GM19463 (cell line): ENCODE measurements around the gene PPFIBP1.
"Not testable (repeated sequence)": the region's sequence is repeated elsewhere in the genome, so short reads cannot be mapped to it uniquely, and the experiment has no call there.

ENCODE experiments used
- ATAC-seq: cut with Tn5 transposase; IDR thresholded peaks from one replicate; pipeline ENCODE4 v1.9.1; 2021; ENCODE audit warnings: mild to moderate bottlenecking, moderate library complexity; ENCODE audit not compliant: unreplicated experiment

PPFIBP1 gene

DNA sequence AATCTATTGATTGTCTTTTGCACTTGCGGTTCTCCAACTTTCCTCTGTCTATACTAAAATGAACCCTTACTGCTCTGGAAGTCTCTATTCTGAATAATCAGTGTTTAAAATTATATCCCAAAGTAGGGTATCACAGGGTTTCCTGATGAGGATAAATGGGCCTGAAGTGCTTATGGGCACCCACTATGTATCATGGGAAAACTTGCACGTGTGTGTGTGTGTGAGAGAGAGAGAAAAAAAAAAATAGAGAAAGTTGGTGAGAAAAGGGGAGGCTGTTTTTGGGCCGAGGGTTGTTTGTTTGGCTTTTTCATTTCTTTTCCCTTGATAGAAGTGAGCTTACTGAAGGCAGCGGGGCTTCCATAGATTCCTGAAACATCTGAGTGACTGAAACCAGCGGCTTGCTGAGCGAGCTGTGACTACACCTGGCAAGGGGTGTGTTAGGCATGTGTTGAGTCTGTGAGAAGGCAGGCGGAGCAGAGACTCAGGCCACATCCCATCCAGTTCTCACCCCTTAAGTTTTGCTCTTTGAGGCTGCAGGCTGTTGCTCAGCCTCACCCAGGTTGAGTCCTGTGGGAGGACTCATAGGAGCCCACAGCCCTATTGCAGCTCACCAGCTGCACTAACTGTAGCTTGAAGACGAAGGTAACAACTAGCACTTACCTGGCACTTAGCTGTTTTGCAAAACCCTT lies 17.2 kb downstream of the PPFIBP1 start:
- ATAC-seq: no peak

DNA sequence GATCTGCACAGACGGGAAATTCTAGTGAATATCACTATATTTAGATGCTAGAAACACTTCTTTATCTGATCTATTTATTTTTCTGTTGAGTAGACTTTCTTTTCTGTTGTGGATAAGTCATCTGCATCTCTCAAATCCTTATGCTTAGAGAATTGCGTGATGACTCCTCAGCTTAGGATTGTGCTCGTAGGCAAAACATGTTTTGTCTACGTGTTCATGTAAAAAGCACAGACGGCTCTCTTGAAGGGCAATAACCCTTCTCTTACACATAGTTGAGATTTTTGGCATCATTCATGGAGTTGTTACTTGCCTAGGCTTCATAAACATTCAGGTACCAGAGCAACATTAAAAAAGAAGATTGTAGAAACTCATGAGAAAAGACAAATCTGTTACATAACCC lies 18.6 kb downstream of the PPFIBP1 start:
- no peak for ATAC-seq

DNA sequence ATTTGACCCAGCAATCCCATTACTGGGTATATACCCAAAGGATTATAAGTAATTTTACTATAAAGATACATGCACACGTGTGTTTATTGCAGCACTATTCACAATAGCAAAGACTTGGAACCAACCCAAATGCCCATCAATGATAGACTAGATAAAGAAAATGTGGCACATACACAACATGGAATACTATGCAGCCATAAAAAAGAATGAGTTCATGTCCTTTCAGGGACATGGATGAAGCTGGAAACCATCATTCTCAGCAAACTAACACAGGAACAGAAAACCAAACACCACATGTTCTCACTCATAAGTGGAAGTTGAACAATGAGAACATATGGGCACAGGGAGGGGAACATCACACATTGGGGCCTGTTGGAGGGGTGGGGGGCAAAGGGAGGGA lies 20.9 kb downstream of the PPFIBP1 start:
- not testable (repeated sequence) for ATAC-seq

DNA sequence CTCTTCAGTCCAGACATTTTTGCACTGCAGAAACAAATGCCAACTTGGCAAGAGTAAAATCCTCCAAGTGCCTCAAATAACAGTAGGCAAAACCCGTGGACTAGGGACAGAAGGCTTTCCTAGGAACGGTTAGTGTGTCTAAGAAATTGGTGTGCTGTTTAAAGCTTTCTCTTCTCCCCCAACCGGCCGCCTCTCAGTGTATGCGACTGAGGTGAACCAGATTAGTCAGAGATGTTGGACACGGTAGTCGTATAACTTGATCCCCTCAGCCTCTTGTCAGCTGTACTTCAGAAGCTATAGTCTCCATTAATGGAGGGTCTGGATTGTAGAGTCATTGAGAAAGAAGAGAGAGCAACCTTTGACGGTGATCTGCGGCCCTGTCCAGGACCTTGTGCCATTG lies 21.7 kb downstream of the PPFIBP1 start:
- ATAC-seq: no peak

DNA sequence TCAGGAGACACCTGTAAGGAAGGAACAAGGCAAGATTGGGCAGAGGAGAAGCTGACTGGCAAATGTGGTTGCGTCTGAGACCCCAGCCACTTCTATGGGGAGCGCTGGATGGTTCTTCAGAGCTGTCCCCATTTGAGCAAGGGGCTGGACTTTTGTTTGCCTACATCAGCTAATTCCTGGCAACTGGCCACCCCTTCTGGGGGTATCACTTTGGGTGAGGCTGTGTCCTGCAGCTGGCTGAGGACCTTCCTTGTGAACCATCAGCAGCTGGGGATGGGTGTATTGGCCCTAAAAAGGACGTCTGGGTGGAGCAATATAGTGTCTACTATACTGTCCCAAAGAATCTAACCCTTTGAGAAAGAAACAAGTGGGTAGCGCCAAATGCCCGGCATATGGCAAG lies 23.6 kb downstream of the PPFIBP1 start:
- no peak for ATAC-seq

DNA sequence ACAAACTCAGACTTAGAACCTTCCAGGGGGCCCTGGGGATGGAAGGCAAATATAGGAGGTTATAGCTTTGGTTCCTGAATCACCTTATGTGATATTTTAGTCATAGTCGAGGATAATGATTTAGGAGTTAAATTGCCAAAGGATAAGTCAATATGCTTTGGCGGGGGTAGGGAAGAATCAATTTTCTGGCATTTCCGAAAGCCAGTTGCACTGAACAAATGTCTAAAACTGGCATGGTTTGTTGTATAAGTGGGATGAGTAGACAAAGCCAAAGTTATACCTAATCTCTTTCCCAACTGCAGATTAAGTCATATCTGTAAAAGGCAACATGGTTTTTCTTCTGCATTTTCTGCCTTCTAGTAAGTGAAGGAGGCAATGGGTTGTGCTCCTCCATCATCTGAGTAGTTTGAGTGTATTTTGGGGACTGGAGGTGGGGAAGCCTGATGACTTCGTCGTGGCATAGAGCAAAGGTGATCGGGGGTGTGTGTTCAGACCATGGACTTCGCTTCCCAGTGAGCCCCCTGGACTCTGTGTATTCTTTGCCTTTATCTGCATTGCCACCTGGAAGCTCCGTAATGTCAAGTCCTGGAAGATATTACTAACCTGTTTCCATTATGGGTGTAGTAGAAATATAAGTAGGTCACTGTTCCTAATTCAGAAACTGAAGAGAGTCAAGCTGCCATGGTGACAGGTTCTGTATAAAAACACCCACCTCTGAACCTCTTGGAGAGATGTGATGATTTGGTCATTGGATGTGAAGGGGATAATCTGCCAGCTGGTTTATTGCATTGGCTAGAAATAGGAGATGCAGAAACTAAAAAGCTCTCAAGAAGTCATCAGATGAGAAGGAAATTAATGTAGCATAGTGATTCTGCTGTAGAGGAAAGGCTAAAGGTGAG lies 24.5 kb downstream of the PPFIBP1 start:
- ATAC-seq: no peak

DNA sequence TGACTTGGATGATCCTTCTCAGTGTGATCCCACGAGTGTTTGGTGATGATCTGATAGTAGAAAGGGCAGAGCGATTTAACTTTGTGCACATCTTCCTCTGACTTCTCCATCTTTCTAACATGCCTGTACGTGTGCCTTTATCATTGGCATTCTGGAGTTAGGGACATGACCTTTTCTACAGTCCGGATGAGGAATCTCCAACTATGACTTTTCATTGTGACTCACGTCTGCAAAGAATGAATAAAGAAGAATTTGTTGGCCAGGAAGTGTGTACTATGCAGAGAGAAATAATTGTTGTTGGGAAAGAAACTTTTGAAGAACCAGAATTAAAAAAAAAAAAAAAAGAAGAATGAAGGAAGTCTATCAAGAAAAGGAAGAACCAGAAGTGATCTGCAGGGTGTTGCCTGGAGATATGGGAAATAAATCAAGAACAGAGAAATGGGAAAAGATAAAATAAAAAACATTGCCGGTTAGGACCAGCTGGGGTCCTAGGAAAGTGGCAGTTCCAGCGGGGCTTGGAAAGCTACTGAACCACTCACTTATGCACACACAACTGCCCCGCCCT lies 25.3 kb downstream of the PPFIBP1 start:
- no peak for ATAC-seq

DNA sequence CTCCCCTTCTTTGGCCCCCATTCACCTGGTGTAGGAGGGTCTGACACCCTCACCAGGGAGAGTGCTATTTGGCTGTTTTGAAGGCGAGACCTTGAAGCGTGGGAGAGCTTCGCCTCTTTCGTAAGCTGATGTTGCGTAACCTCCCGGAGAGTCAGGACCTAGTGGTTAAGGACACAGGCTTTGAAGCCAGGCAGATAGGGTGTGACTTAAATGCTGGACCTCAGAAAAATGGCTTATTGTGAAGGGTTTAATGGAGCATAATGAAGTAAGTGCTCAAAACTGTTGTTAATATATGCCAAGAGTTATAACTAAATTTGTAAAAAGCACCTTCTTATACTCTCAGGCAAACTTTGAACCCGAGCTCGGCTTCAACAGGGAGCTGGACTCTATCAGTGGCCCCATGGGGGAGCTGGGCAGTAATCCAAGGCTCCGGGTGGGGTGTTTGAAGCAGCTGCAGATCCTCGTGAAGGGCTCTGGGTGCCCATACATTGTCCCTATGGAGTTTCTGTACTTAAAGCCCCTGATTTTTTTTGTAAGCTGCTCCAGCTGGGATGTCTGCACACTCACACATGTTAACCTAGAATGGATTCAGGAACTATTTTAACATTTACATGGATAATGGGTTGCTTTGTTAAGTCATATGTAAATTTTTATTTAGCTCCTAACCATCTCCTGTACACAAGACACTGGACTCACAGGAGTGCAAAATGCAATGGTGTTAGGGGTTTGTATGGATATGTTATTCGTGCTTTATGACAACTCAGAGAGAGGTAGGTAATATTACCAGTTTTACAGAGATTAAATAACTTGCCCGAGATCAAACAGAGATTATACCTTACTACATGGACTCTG lies 26.0 kb downstream of the PPFIBP1 start:
- no peak for ATAC-seq

DNA sequence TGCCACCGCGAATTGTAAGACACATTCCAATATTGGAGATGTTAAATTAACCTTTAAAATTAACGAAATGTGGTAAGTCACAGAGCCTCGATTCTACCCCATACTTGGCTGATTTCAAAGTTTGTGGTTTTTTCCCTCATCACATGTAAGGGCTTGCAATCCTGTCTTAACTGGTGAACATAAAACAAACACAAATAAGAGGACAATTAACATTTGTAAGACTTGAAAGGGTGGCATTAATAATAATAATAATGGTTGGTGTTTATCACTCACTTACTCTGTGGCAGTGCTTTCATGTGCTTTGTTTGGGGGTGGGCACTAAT lies 26.6 kb downstream of the PPFIBP1 start:
- no peak for ATAC-seq

DNA sequence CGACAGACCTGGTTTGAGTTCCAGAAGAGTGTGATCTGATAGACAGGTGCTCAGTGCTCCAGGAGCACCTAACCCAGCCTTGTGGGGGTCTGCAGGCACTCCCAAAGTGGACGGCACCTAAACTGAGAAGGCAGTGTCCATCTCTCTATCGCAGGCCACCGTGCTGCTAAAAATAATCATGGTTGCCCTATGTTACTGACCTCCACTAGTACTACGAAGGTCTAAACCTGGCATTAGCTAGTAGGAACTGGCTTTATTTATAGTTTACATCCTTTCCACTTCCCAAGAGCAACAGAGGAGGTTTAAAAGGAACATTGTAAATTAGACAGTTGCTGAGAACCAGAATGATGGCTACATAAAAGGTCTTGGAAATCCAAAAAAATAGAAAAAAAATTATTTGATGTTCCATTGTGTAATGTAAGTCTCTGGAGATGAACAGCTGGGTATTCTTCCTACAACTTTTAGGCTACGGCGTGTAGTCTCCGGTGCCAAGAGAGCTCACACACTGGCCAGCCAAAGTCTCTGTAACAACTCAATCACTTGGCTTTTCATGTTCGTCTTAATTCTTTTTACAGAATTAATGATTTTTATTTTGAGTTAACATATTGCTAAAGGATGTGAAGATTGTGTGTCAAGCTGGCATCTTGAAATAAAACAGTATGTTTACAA lies 27.3 kb downstream of the PPFIBP1 start:
- ATAC-seq: no peak

DNA sequence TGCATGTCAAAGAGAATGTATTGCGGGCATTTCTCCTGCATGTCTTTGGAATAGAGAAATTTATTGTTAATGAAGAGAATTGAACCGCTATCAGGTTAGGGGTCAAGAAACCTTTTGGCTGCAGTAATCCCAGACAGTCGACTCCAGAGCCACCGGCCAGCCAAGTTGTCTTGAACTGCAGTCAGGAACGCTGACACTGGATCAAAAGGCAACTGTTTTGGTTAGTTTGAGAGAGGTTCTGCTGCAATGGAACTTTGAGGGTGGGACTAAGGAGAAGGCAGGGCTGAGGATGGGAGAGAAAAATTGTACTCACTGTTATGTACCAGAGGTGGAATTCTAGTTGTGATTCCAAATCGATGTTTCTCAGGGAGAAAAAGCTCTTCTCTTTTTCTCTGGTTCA lies 28.2 kb downstream of the PPFIBP1 start:
- ATAC-seq: no peak

DNA sequence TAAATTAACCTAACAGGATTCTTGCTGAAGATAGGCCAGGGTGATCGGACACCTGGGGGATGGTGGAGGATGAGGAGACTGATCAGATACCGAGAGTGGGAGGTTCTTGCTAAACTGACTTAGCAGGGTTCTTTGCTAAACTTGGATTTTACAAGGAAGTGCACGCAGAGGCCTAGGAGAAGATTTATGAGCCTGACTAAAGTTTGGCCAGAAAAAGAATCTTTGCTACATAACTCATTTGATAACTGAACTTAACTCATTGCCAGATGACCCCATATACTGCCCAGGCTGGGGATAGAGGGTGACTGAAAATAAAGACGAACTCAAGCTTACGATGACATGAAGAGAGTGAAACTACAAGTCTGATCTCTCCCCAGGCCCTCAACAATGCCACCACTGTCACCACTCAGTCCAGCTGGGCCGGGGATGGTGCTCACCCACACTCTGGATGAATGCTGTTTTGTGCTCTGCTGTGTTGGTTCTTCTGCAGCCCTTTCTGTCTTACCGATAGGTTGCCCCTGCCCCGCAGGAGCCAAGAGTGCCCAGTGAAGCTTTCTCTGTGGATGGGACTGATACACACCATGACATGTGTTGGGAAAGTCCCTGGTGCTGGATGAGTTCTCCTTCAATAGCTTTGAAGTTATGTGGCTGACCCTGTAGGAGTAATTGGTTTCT lies 29.0 kb downstream of the PPFIBP1 start:
- peak; percentile 58 for ATAC-seq

DNA sequence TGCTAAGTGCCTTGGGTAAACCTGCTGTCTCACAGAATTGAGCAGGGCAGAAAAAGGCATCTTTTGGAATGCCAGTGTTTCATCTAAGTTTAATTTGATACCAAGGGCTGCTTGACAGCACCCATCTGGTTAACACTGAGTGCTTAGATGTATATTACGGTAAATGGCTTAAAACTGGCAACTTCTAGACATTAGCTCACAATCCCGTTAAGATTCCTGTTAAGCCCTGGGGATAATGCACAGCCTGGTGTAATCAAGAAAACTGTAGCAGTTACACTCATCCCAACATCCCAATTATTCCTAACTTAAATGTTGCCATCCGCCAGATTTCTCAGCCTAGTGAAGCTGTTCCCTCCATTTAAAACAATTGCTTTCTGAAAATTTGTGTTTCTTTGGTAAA lies 29.9 kb downstream of the PPFIBP1 start:
- no peak for ATAC-seq

DNA sequence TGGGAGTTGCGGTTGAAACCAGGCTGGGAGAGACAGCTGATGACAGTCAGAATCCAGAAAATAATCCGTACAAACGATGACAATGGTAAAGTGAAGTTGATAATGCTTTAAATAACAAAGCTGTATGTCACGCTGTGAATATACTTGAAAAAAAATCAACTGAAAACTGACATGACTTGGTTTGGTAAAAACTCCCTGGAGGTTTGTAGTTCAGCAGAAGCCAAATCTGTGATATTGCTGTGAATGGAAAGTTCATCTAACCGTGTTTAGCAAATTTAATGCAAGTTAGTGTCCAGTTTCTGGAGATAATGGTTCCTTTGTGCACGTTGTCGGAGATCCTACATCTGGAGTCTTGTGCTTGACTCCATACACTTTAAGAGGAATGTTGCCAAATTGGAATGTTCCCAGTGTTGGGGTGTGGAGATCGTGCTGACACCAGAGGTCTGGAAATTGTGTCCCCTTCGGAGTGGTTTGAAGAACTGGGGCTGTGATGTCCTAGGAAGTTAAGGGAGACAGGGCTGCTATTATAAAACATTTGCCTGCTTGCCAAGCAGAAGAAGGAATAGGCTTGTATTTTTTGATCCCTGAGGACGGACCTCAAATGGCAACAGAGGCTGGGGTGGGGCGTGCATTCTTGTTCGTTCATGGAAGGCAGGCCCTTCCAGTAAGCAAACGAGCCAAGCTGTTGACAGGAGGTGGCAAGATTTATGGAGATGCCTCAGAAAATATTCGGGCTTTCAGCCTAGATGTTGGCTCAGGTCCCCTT lies 30.6 kb downstream of the PPFIBP1 start:
- no peak for ATAC-seq

DNA sequence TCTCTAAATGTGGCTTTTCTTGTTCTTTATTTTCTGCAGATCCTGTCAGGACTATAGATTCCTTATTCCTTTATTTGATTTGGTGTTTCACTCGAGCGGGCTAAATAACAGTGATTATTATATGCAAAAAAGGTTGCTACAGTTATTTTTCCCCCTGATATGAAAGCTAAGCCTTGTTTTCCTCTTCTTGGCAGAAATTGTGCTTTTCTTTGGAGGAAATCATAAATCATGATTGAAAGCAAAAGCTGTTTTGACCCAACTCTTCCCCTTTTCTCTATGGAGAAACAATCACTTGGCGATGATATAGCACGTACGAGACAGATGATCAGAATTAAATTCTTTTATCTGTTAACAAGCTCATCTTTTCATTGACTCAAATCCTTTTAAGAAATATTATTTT lies 31.4 kb downstream of the PPFIBP1 start:
- ATAC-seq: no peak

DNA sequence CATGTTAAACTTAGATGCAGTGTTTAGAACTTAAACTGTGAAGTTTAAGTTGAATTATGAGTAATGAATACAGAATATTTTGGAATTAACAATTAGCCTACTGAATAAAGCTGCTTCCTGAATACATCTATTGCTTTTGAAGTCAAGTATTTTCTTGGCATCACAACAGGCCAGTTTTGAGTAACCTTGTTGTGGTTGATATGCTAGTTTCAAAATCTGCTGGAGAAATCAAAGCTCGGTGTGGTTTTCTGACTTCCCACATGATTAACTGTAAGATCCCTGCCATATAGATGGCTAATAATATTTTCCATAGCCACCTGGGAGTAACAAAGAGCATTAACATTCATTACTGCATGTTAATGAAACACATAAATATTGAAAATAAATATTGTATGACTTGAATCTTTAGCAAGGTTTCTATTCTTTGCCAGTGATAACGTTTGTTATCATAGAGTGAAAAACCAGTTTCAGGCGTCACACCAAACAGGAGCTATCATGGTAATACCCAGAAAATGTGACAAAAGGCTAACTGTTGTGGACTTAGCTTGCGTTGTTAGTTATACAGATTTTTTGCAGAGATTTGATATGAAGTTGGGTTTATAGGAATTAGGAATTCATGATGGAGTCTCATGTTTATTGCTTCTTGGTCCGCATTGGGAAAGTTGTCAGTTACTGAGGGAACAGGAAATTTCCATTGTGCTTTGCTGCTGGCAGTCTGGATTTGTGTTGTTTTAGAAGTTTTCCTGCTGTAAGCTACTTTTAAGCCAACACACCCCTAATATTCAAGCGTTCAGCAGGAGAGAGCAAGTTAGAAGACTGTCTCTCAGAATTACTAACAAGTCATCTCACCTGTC lies 32.1 kb downstream of the PPFIBP1 start:
- no peak for ATAC-seq

DNA sequence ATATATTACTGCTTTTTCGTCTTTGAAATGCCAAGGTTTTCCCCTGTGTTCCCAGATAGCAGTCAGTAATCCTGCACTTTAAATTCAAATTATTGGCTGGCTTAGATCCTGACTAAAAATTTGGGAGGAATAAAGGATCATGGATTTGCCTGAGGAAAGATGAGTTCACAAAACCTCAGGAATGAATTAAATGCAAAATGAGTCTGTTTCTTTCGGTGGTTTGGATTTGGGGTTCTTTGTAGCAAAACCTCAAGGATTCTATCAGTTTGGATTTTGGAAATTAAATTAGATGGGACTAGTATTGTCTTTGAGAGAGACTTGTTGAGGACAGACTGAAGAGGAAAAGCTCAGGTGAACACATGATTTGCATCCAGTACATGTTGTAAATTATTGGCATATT lies 36.1 kb downstream of the PPFIBP1 start:
- ATAC-seq: no peak

DNA sequence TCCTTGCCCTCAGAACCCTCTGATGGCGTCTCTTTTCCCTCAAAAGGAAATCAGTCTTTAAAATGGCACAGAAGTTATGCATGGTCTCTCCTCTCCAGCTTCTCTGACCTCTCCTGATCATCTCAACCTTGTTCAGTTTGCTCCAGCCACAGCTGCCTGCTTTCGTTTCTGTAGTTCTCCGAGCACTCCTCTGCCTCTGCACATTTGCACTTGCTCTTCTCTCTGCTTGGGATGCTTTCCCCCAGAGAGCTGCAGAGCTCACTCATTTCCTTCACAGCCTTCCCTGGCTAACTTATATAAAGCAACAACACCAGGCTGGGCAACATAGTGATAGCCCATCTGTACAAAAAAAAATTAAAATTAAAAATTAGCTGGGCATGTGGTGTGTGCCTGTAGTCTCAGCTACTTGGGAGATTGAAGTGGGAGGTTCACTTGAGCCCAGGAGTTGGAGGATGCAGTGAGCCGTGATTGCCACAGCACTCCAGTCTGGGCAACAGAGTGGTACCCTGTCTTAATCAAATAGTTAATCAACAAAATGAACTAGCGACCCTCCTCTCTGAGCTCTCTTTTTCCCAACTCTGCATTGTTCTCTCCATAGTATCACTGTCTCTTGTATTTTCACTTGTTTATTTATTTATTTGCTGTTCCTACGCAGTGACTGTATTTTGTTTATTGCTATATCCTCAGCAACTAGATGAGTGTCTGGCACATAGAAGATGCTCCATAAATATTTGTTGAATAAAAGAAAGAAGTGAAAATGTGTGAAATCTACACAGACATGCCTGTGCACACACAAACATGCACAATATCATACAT lies 37.7 kb downstream of the PPFIBP1 start:
- ATAC-seq: no peak
